T-helper 2 cell treated with Interferon-gamma antibody and Interleukin-4, amounts not matched to agents 5 μg/mL and 100 μg/mL, for 36 hours (primary cell): Measurements from ENCODE around the gene PDE6C.

Experiments used
- DNase-seq: peaks from one replicate; pipeline ENCODE4 v3.0.0; 2021; ENCODE audit warnings: low spot score
- H3K27ac Mint-ChIP-seq: one replicate; pipeline ENCODE4 v1.8.0; 2021; ENCODE audit warnings: mild to moderate bottlenecking, mixed read lengths
- H3K27me3 Mint-ChIP-seq: one replicate; pipeline ENCODE4 v1.8.0; 2021; ENCODE audit warnings: low read depth, mixed read lengths
- H3K36me3 Mint-ChIP-seq: one replicate; pipeline ENCODE4 v1.8.0; 2021; ENCODE audit warnings: low read depth, mixed read lengths
- H3K4me1 Mint-ChIP-seq: one replicate; pipeline ENCODE4 v1.8.0; 2021; ENCODE audit warnings: low read depth, mixed read lengths
- H3K4me3 Mint-ChIP-seq: one replicate; pipeline ENCODE4 v1.8.0; 2022; ENCODE audit warnings: mild to moderate bottlenecking, moderate library complexity, mixed read lengths
- H3K9me3 Mint-ChIP-seq: one replicate; pipeline ENCODE4 v1.8.0; 2021; ENCODE audit warnings: mixed read lengths

The PDE6C gene

GRCh38 chr10:93630625-93631557 lies 18.6 kb downstream of the PDE6C start:
- Mint-ChIP-seq H3K27me3 (no peaks in the 10 kb centered on the region), H3K4me1 (no peaks in the 10 kb centered on the region), H3K4me3 (no peak overlapping the region), H3K36me3 (no peaks in the 10 kb centered on the region), H3K9me3 (no peaks in the 10 kb centered on the region), H3K27ac (no peak overlapping the region)
- DNase-seq: no peak

GRCh38 chr10:93639791-93640190 lies 27.5 kb downstream of the PDE6C start:
- DNase-seq: no peak
- Mint-ChIP-seq H3K9me3 (no peaks in the 10 kb centered on the region), H3K27ac (no peak overlapping the region), H3K36me3 (no peaks in the 10 kb centered on the region), H3K4me3 (no peak overlapping the region), H3K27me3 (peaks cover 7% of the 10 kb centered on the region), H3K4me1 (no peaks in the 10 kb centered on the region)

DNA sequence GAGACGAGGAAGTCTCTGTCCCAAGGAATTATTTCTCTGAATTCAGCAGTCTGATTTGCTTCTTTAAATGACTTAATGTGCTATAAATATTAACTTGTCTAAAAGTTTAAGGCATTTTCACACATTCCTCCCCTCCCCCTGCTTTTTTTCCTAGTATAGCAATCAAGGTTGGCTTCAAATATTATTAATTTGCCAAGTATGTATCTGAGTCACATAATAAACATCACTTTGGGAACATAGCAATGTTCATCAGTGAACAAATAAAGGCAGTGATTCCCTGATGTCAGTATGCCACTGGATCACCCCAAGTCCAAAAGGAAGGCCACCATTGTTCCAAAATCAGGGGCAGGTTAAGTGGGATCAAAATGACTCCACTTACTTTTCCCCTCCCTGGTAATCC lies 40.5 kb downstream of the PDE6C start:
- Mint-ChIP-seq H3K4me1 (no peaks in the 10 kb centered on the region), H3K4me3 (no peak overlapping the region), H3K27ac (no peak overlapping the region), H3K27me3 (peaks cover 11% of the 10 kb centered on the region), H3K36me3 (no peaks in the 10 kb centered on the region), H3K9me3 (no peaks in the 10 kb centered on the region)
- no peak for DNase-seq

DNA sequence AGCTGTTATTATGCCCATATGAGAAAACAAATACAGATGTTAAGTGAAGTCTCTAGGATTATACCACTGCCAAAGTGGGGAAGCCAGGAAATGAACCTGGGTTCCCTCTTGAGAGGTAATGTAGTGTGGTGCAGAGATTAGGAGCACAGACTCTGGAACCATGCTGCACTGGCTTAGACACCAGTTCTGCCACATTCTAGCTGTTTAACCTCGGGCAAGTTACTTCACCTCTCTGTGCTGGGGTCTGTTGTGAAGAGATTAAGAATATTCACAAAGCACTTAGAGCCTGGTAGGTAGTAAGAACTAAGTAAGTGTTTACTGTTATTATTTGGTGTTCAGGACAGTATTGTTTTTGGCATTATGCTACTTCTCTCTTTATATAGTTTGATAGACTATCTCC lies 41.9 kb downstream of the PDE6C start:
- H3K36me3 Mint-ChIP-seq: no peaks in the 10 kb centered on the region
- no peak overlapping the region for H3K27ac Mint-ChIP-seq
- no peaks in the 10 kb centered on the region for H3K9me3 Mint-ChIP-seq
- H3K4me1 Mint-ChIP-seq: no peaks in the 10 kb centered on the region
- peaks cover 11% of the 10 kb centered on the region for H3K27me3 Mint-ChIP-seq
- no peak for DNase-seq
- no peak overlapping the region for H3K4me3 Mint-ChIP-seq

GRCh38 chr10:93656155-93656554 lies 43.8 kb downstream of the PDE6C start:
- no peak for DNase-seq
- Mint-ChIP-seq H3K27me3 (peaks cover 5% of the 10 kb centered on the region), H3K9me3 (no peaks in the 10 kb centered on the region), H3K36me3 (no peaks in the 10 kb centered on the region), H3K4me1 (no peaks in the 10 kb centered on the region), H3K4me3 (no peak overlapping the region), H3K27ac (no peak overlapping the region)

- Mint-ChIP-seq H3K4me3 (no peak overlapping the region), H3K9me3 (no peaks in the 10 kb centered on the region), H3K4me1 (no peaks in the 10 kb centered on the region), H3K36me3 (no peaks in the 10 kb centered on the region), H3K27ac (no peak overlapping the region), H3K27me3 (no peaks in the 10 kb centered on the region)
- DNase-seq: no peak
Measured at GRCh38 chr10:93657757-93658156, 45.4 kb downstream of the PDE6C start.

- H3K4me1 Mint-ChIP-seq: no peaks in the 10 kb centered on the region
- H3K36me3 Mint-ChIP-seq: peaks cover 14% of the 10 kb centered on the region
- no peaks in the 10 kb centered on the region for H3K27me3 Mint-ChIP-seq
- no peak overlapping the region for H3K4me3 Mint-ChIP-seq
- no peak overlapping the region for H3K27ac Mint-ChIP-seq
- no peaks in the 10 kb centered on the region for H3K9me3 Mint-ChIP-seq
- DNase-seq: no peak
Measured at GRCh38 chr10:93666030-93666429, 53.7 kb downstream of the PDE6C start.

DNA sequence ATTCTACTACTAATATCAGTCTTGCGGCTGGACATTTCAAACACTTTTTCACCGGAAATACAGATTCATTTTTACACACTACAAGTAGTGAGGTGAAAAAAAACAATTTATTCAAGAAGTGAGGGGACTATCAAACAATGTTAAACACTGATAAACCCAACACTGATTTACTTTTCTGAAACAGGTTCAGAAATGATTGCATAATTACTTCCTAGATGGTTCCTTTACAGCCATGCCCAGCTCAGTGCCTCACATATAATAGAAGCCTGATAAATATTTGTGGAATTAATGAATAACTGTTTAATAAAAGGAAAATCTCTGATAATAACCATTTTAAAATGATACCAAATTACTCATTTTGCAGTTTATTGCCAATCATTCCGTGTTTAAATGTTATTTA lies 55.5 kb downstream of the PDE6C start:
- H3K27ac Mint-ChIP-seq: no peak overlapping the region
- no peak overlapping the region for H3K4me3 Mint-ChIP-seq
- H3K36me3 Mint-ChIP-seq: peaks cover 14% of the 10 kb centered on the region

DNA sequence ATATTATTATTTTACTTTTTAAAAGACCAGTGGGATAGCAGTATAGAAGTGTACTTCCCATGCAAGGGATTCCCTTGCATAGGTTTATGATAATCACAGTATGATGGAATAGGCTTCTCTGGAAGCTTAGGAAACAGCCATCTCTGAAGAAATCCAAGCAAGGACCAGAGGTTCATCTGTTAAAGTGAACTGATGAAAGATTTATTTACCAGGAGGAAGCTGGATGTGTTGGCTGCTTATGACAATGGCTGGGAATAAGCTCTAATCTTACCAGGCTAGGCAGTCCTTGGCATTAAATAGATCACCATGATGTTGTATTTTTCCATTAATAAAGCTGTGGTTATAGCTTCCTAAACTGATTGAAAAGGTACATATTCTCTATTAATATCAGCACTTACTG lies 58.0 kb downstream of the PDE6C start:
- Mint-ChIP-seq H3K4me1 (peaks cover 2% of the 10 kb centered on the region), H3K9me3 (no peaks in the 10 kb centered on the region), H3K36me3 (peaks cover 19% of the 10 kb centered on the region), H3K4me3 (no peak overlapping the region), H3K27me3 (no peaks in the 10 kb centered on the region), H3K27ac (no peak overlapping the region)
- DNase-seq: no peak

More for the DNA sequence above, 55.5 kb downstream of the PDE6C start:
- Mint-ChIP-seq H3K9me3 (no peaks in the 10 kb centered on the region), H3K27me3 (no peaks in the 10 kb centered on the region), H3K4me1 (peaks cover 2% of the 10 kb centered on the region)
- DNase-seq: no peak

DNA sequence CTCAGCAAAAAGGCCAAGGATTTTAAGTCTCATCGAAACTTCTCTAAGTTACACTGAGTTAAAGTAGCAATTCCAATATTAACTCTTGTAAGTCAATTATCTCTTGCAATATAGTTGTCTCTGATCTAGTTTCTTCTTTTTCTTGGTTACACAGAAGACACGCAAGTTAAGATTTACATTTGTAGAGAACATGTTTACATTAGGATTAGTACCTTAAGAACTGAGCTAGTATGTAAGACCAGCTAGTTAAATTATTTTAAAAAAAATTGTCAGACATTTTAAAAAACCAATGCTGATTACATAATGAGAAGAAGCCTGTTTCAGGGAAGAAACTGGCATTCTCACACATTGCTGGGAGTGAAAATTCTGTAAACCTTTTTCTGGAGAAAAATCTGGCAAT lies 58.7 kb downstream of the PDE6C start:
- Mint-ChIP-seq H3K27me3 (no peaks in the 10 kb centered on the region), H3K4me1 (peaks cover 2% of the 10 kb centered on the region), H3K36me3 (peaks cover 19% of the 10 kb centered on the region), H3K9me3 (no peaks in the 10 kb centered on the region), H3K27ac (no peak overlapping the region), H3K4me3 (no peak overlapping the region)
- no peak for DNase-seq

DNA sequence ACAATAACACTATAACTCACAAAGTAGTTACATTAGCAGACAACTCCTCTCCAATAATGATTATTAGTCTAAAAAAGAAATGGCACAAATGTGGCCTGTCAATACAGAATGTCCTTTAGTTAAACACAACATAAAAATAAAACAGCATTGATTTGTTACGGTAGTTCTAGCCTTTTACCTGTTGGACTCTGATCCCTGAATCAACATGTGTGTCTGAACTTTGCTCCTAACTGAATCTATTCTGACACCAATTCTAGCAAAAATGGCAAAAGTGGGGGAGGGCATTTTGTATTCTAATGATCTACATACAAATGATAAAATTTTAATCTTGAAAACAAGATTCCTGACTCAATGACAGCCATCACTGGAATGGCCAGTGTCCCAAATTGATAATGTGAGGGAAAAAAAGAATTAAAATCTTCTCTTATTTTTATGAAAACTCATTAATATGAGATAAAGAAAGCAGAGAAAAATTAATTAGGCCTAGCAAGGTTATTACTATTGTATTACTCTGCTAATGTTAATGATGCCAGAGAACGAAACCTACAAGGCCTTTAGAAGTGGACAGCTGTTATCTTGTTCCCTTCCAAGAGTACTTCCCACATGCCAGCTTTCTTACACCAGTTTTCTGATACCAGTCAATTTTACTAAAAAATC lies 59.8 kb downstream of the PDE6C start:
- Mint-ChIP-seq H3K36me3 (peaks cover 17% of the 10 kb centered on the region), H3K9me3 (no peaks in the 10 kb centered on the region), H3K4me3 (no peak overlapping the region), H3K27ac (no peak overlapping the region), H3K27me3 (no peaks in the 10 kb centered on the region), H3K4me1 (peaks cover 2% of the 10 kb centered on the region)
- no peak for DNase-seq

- Mint-ChIP-seq H3K27ac (no peak overlapping the region), H3K4me1 (peaks cover 2% of the 10 kb centered on the region), H3K4me3 (no peak overlapping the region), H3K36me3 (peaks cover 17% of the 10 kb centered on the region), H3K9me3 (no peaks in the 10 kb centered on the region), H3K27me3 (no peaks in the 10 kb centered on the region)
- no peak for DNase-seq
Measured at GRCh38 chr10:93672890-93673289, 60.6 kb downstream of the PDE6C start.

DNA sequence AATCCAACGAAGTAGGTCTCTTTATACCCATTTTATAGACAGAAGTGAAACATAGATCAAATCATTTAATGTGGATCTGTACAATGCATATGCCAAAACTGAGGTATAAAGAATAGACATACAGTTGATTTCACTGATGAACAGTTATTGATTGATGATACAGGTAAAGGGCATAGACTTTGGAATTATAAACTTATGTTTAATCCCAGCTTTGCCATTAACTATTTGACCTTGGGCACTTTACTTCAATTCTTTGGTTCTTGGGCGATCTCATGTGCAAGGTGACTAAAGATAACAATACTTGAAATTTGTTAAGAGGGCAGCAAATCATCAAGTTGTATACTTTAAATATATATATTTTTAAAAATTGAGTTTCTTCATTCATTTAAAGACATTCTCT lies 61.5 kb downstream of the PDE6C start:
- H3K4me1 Mint-ChIP-seq: peaks cover 2% of the 10 kb centered on the region
- H3K27ac Mint-ChIP-seq: no peak overlapping the region
- no peak overlapping the region for H3K4me3 Mint-ChIP-seq
- H3K9me3 Mint-ChIP-seq: no peaks in the 10 kb centered on the region
- peaks cover 12% of the 10 kb centered on the region for H3K36me3 Mint-ChIP-seq
- no peaks in the 10 kb centered on the region for H3K27me3 Mint-ChIP-seq
- no peak for DNase-seq

- no peaks in the 10 kb centered on the region for H3K4me1 Mint-ChIP-seq
- H3K9me3 Mint-ChIP-seq: no peaks in the 10 kb centered on the region
- no peak overlapping the region for H3K27ac Mint-ChIP-seq
- H3K27me3 Mint-ChIP-seq: no peaks in the 10 kb centered on the region
- H3K36me3 Mint-ChIP-seq: peaks cover 10% of the 10 kb centered on the region
- DNase-seq: no peak
- no peak overlapping the region for H3K4me3 Mint-ChIP-seq
Measured at GRCh38 chr10:93678386-93678785, 66.0 kb downstream of the PDE6C start.
